ENCODE measurements around the gene AK2.

The AK2 gene

GRCh38 chr1:32969566-32969965 is 67.1 kb downstream of the AK2 start:
- DNase-seq = no peak

- no peak for DNase-seq
These were observed 68.7 kb downstream of the AK2 start for GRCh38 chr1:32967888-32968568.

GRCh38 chr1:32966900-32967299 is 69.8 kb downstream of the AK2 start:
- no peak for DNase-seq

GRCh38 chr1:32965251-32965747 is 71.4 kb downstream of the AK2 start:
- no peak for DNase-seq

- DNase-seq = peak; percentile 87
These were observed 72.0 kb downstream of the AK2 start, which contains the start of gene RNF19B for GRCh38 chr1:32964461-32965250. TSS of gene RNF19B (minus strand) at chr1:32964809. CDS start at chr1:32964685, 124 bp downstream.

- DNase-seq = no peak
These were observed 72.8 kb downstream of the AK2 start for GRCh38 chr1:32963746-32964460.

GRCh38 chr1:32962248-32962896 is 74.3 kb downstream of the AK2 start:
- no peak for DNase-seq

- no peak for DNase-seq
These were observed 75.8 kb downstream of the AK2 start for GRCh38 chr1:32960819-32961355.

GRCh38 chr1:32960342-32960741 is 76.3 kb downstream of the AK2 start:
- no peak for DNase-seq

- no peak for DNase-seq
These were observed 77.9 kb downstream of the AK2 start for GRCh38 chr1:32958827-32959226.
